Breast epithelium (tissue), 4 donors: ENCODE measurements around the gene FCER2. TPM values are rescaled to one million over a fixed set of nuclear protein-coding genes. Genes with fewer than 3 reads are reported as not detected.

Experiments used
- DNase-seq, 2 donors: peaks; one replicate each; pipeline ENCODE4 v3.0.0-alpha.2; 2019; ENCODE audit warnings: low spot score in 2 of 2
- H3K27ac ChIP-seq, 2 donors: fragments of 200-600 bp; sonication (generic) in 1 of 2; one replicate each; pipeline ENCODE4 v1.5.1; 2016 to 2019; ENCODE audit warnings: mild to moderate bottlenecking in 1 of 2
- H3K27me3 ChIP-seq, 2 donors: fragments of 200-600 bp; sonication (generic) in 1 of 2; one replicate each; pipeline versions ENCODE4 v1.5.1 to v1.6.0; 2017 to 2019; ENCODE audit warnings: control low read depth in 1 of 2, mild to moderate bottlenecking in 1 of 2
- H3K36me3 ChIP-seq: fragments of 200-600 bp; one replicate; pipeline ENCODE4 v1.5.1; 2019
- H3K4me1 ChIP-seq, 2 donors: fragments of 200-600 bp; sonication (generic); one replicate each; pipeline ENCODE4 v1.5.1; 2016 to 2019; ENCODE audit warnings: control low read depth in 1 of 2
- H3K4me3 ChIP-seq, 3 donors: fragments of 200-600 bp; sonication (generic); 1 replicate in 2 of 3; 2 replicates in 1 of 3; pipeline ENCODE4 v1.5.1; 2016 to 2019; ENCODE audit warnings: mild to moderate bottlenecking in 3 of 3, moderate library complexity in 2 of 3
- H3K9me3 ChIP-seq, 2 donors: fragments of 200-600 bp; sonication (generic) in 1 of 2; one replicate each; pipeline ENCODE4 v1.5.1; 2016 to 2019; ENCODE audit warnings: control low read depth in 1 of 2
- CTCF ChIP-seq, 3 donors: fragments of 450-650 bp; IDR thresholded peaks; one replicate each; pipeline ENCODE4 v1.5.1; 2016 to 2017; ENCODE audit warnings: antibody characterized with exemption in 3 of 3, mild to moderate bottlenecking in 3 of 3, moderate library complexity in 3 of 3
- POLR2A ChIP-seq: fragments of 450-650 bp; IDR thresholded peaks from one replicate; pipeline ENCODE4 v1.6.1; 2016; ENCODE audit warnings: antibody characterized with exemption, mild to moderate bottlenecking, moderate library complexity
- POLR2AphosphoS5 ChIP-seq, 3 donors: sonication (generic); formaldehyde crosslinking; IDR thresholded peaks; one replicate each; pipeline ENCODE4 v1.6.1; 2017; ENCODE audit warnings: antibody characterized with exemption in 3 of 3
- intact Hi-C: fragments of 100-400 bp; cut with DNase I; formaldehyde crosslinking; loops from one replicate; pipeline ENCODE4 v1.15.1; 2023; ENCODE audit warnings: low total_unique reads
- total RNA-seq, 3 donors: library from RNA; depleted of rRNA; stranded (reverse); fragments of >200 nt; gene quantifications; one replicate each; pipeline ENCODE4 v1.1.0, GENCODE V29; 2016

FCER2 gene
- total RNA-seq, 3 donors from 2014 or later = 0.29 to 0.48 TPM; not detected in 1

- peaks cover 0 to 29% of the 10 kb centered on the region in 2 donors for H3K27me3 ChIP-seq
- no peaks in the 10 kb centered on the region for H3K4me1 ChIP-seq
- H3K4me3 ChIP-seq = no peak overlapping the region
- no peaks in the 10 kb centered on the region for H3K9me3 ChIP-seq
- DNase-seq = no peak
- no peak overlapping the region for H3K27ac ChIP-seq
- TF ChIP-seq POLR2AphosphoS5 (IDR thresholded peaks at IDR 0.05) = no peak
- TF ChIP-seq CTCF (IDR thresholded peaks at IDR 0.05) = no peak
- no peak for TF ChIP-seq POLR2A
- intact Hi-C loops = no loop called here
- no peaks in the 10 kb centered on the region for H3K36me3 ChIP-seq
These were observed 9.4 kb downstream of the FCER2 start for GRCh38 chr19:7692417-7693088.

GRCh38 chr19:7691497-7691896 is 10.4 kb downstream of the FCER2 start:
- H3K9me3 ChIP-seq = no peaks in the 10 kb centered on the region
- H3K27me3 ChIP-seq = peaks cover 0 to 18% of the 10 kb centered on the region in 2 donors
- no peaks in the 10 kb centered on the region for H3K36me3 ChIP-seq
- no peak overlapping the region for H3K4me3 ChIP-seq
- TF ChIP-seq CTCF (IDR thresholded peaks at IDR 0.05) = no peak
- no peak for TF ChIP-seq POLR2AphosphoS5 (IDR thresholded peaks at IDR 0.05)
- no peak for TF ChIP-seq POLR2A
- no peaks in the 10 kb centered on the region for H3K4me1 ChIP-seq
- DNase-seq = no peak
- H3K27ac ChIP-seq = no peak overlapping the region
- intact Hi-C loops = no loop called here

GRCh38 chr19:7690779-7691258 is 11.1 kb downstream of the FCER2 start:
- Histone ChIP-seq H3K27me3 (peaks cover 0 to 18% of the 10 kb centered on the region in 2 donors), H3K36me3 (no peaks in the 10 kb centered on the region), H3K9me3 (no peaks in the 10 kb centered on the region), H3K27ac (no peak overlapping the region), H3K4me1 (no peaks in the 10 kb centered on the region), H3K4me3 (no peak overlapping the region)
- DNase-seq = no peak
- intact Hi-C loops = no loop called here
- TF ChIP-seq POLR2A (no peak), CTCF (IDR thresholded peaks at IDR 0.05) (no peak), POLR2AphosphoS5 (IDR thresholded peaks at IDR 0.05) (no peak)

GRCh38 chr19:7689165-7689564 is 12.8 kb downstream of the FCER2 start:
- DNase-seq = no peak
- TF ChIP-seq CTCF (IDR thresholded peaks at IDR 0.05) (no peak), POLR2AphosphoS5 (IDR thresholded peaks at IDR 0.05) (no peak), POLR2A (no peak)
- Histone ChIP-seq H3K27me3 (peaks cover 0 to 18% of the 10 kb centered on the region in 2 donors), H3K4me1 (no peaks in the 10 kb centered on the region), H3K36me3 (no peaks in the 10 kb centered on the region), H3K27ac (no peak overlapping the region), H3K9me3 (no peaks in the 10 kb centered on the region), H3K4me3 (no peak overlapping the region)
- intact Hi-C loops = no loop called here

- TF ChIP-seq POLR2AphosphoS5 (IDR thresholded peaks at IDR 0.05) (no peak), CTCF (IDR thresholded peaks at IDR 0.05) (no peak), POLR2A (no peak)
- Histone ChIP-seq H3K27me3 (peaks cover 0 to 18% of the 10 kb centered on the region in 2 donors), H3K27ac (no peak overlapping the region), H3K4me3 (no peak overlapping the region), H3K4me1 (no peaks in the 10 kb centered on the region), H3K9me3 (no peaks in the 10 kb centered on the region), H3K36me3 (no peaks in the 10 kb centered on the region)
- intact Hi-C loops = no loop called here
- no peak for DNase-seq
These were observed 14.8 kb downstream of the FCER2 start for GRCh38 chr19:7687177-7687576.
